HG02885 (cell line): ENCODE data around the gene FAM50A.
A peak's percentile ranks its signal among the peaks of the same experiment; 100 is the strongest.
"Not testable (repeated sequence)": the region's sequence is repeated elsewhere in the genome, so short reads cannot be mapped to it uniquely, and the experiment has no call there.

ENCODE experiments used
- ATAC-seq: cut with Tn5 transposase; IDR thresholded peaks from one replicate; pipeline ENCODE4 v1.9.1; 2021; ENCODE audit warnings: mild to moderate bottlenecking; ENCODE audit not compliant: unreplicated experiment, poor library complexity

Gene FAM50A, protein sequence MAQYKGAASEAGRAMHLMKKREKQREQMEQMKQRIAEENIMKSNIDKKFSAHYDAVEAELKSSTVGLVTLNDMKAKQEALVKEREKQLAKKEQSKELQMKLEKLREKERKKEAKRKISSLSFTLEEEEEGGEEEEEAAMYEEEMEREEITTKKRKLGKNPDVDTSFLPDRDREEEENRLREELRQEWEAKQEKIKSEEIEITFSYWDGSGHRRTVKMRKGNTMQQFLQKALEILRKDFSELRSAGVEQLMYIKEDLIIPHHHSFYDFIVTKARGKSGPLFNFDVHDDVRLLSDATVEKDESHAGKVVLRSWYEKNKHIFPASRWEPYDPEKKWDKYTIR

DNA sequence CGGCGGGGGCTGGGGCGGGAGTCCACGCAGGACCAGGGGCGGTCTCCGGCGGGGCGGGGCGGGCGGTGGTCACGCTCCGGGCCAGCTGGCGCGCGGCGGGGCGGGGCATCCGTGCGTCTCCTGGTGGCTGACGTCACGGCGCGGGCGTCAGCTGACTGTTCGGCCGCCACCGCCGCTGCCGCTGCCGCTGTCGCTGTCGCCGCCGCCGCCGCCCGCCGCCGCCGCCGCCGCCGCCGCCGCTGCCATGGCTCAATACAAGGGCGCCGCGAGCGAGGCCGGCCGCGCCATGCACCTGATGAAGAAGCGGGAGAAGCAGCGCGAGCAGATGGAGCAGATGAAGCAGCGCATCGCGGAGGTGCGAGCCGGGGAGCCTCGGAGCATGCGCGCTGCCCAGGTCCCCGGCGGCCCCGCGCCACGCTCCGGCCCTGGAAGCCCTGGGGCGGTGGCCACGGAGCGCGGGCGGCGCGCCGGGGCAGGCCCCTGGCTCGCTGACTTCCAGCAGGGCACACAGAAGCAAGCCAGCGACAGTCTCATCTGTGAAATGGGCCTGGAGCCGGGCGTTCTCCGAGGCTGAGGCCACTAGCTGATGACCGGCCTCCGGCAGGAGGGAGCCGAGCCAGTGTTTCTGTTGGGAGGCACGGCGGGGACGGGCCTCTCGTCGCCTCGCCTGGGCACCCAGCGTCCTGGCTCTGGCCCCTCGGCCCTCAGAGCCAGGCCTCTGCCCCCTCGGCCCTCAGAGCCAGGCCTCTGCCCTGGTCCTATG lies at the start of gene FAM50A:
Gene FAM50A, plus strand, starts transcription at position 150 of the 763 bp plus-strand sequence. Its CDS starts 95 bp downstream, at position 245.
- peak; percentile 75 for ATAC-seq

DNA sequence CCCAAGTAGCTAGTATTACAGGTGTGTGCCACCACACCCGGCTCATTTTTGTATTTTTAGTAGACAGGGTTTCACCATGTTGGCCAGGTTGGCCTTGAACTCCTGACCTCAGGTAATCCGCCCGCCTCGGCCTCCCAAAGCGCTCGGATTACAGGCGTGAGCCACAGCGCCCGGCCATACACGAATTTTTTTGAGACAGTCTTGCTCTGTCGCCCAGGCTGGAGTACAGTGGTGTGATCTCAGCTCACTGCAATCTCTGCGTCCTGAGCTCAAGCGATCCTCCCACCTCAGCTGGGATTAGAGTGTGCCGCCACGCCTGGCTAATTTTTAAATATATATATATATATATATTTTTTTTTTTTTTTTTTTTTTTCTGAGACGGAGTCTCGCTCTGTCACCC lies 47.6 kb upstream of the FAM50A start:
- ATAC-seq, result not testable (repeated sequence)

- ATAC-seq, result peak; percentile 59
These were observed 46.7 kb upstream of the FAM50A start for GRCh38 chrX:154396973-154397887.

GRCh38 chrX:154397888-154398667 lies 45.9 kb upstream of the FAM50A start, which contains the start of gene RPL10:
RPL10 (plus strand) TSS chrX:154398377; CDS start chrX:154398520, 143 bp downstream.
- ATAC-seq, result peak; percentile 81

- ATAC-seq, result no peak
These were observed 45.0 kb upstream of the FAM50A start for GRCh38 chrX:154398668-154399526.

DNA sequence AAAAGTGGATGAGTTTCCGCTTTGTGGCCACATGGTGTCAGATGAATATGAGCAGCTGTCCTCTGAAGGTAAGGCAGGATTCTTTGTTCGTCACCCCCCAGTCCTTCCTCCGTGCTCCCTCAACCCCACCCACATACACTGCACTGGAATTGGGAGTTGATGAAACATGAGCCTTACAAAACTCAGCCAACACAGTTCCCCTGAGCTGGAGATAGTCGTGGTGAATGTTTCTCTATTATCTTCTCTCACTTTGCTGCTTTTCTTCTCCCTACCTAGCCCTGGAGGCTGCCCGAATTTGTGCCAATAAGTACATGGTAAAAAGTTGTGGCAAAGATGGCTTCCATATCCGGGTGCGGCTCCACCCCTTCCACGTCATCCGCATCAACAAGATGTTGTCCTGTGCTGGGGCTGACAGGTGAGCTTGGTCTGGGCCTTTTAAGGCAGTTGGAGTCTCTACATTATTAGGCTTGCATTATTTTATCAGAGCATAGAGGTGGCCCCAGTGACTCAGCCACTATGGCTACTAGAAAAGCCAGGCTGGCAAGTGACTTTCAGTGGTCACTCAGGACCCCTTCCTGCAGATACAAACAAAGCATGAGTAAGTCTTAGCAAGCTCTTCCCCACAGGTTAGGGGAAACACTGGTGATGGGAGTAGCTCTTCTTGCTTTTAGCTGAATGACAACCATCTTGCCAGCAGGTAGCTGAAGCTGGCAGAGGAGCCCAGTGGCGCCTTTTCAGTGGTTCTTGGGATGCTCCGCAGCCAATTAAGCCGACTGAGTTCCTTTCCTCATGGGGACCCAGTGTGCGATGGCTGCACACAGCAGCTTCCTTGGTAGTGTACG lies 44.2 kb upstream of the FAM50A start:
- no peak for ATAC-seq

DNA sequence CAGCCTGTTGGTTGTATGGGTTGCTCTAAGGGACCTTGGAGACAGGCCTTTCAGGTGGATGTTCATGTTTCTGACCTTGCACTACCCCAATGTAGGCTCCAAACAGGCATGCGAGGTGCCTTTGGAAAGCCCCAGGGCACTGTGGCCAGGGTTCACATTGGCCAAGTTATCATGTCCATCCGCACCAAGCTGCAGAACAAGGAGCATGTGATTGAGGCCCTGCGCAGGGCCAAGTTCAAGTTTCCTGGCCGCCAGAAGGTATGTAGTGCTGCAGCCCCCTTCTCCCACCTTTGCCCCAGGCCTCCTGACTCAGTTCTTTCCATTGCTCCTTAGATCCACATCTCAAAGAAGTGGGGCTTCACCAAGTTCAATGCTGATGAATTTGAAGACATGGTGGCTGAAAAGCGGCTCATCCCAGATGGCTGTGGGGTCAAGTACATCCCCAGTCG lies 43.5 kb upstream of the FAM50A start:
- ATAC-seq, result not testable (repeated sequence)

DNA sequence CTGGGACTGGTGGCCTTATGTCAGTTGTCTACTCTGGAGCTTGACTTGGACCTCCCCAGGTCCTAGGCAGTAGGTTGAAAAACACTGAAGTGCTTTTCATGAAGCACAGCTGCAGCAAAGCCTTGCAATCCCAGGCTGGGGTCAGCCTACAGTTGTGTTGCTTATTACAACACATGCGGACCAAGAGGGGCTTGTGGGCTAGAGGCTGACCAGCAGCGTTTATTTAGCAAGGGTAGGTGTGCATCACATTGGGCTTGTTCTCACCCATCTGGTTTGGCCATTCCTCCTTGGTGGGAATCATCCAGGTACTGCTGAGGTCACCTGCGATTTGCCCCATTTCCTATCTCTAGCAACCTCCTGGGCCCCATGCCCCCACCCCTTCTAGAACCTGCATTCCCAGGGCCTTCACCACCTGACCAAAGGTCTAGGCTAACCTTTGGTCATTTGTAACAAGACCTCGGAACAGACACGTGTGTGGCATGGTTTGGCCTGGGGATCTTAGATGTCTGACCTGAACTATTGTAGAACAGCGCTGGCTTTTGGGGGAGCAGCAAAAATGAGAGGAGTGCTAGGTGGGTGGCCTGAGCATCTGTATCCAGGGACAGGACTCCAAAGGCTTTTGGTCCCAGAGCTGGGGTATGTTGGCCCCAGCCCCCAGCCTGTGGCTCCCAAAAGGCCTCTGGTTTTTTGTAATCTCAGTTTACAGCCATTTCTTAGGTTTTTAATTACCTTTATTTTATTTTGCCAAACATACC lies 42.7 kb upstream of the FAM50A start:
- ATAC-seq, result no peak

DNA sequence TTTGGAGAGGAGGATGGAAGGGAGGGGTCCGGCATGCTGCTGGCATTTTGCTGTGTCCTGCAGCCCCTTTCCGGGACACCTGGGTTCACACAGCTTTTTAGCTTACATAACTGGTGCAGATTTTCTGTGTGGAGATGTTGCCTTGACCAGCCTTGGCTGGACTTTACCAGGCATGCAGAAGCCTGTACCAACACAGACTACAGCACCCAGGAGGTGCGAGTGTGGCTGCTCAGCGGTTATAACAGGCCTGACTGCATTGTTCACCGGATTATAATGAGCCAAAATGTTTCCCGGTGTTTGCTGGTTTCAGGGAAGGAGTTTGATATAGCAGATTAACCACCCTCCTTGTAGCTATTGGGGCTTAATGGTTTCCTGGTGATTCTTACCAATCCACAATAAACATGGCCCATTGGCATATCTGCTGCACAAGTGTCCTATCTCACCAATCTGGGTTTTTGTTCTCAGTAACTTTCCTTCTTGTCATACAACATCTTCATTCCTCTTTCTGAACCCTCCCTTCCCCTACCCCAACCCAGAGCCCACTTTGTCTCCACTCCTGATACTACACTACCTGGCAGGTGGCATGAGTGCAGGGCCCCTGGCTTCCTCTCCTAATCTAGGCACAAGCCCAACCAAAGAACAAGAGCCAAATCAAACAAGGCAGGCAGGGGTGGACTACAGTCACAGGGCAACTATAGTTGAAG lies 41.9 kb upstream of the FAM50A start:
- no peak for ATAC-seq

DNA sequence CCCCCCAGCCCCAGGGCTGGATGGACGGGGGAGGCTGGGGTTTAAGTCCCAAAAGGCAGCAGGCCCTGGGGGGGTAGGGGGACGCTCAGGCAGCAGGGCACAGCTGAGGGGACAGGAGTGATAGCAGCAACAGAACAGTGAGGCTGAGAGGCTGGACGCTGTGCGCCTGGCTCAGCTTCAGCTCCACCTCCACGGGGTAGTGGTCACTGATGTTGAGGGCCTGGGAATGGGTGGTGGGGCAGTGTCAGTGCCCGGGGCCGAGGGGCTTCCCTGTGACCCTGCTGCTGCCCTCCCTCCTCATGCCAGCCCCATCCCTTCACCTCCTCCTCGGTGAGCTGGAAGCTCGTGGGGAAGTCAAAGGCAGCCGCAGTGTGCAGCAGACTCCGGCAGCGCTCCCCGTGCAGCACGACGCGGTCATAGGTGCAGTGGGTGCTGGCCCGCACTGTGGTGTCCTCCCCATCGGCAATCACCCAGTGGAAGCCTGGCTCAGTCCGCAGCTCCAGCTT lies 41.3 kb upstream of the FAM50A start:
- ATAC-seq, result no peak

DNA sequence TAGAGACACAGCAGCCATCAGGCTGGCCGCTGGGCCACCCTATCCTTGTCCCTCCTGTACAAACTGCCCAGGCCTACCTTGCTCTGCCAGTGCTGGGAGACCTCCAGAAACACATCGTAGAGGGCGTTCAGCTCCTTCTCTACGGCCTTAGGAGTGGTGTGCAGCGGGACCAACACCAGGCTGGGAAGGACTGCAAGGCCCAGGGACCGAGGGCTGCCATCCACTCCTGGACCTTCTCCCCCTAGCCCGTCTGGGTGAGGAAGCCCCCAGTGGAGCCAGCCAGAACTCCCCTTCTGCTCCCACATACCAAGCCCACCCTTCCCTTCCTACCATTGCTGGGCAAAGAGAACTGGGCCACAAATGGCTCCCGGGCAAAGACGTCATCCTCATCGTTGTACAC lies 40.7 kb upstream of the FAM50A start:
- no peak for ATAC-seq

DNA sequence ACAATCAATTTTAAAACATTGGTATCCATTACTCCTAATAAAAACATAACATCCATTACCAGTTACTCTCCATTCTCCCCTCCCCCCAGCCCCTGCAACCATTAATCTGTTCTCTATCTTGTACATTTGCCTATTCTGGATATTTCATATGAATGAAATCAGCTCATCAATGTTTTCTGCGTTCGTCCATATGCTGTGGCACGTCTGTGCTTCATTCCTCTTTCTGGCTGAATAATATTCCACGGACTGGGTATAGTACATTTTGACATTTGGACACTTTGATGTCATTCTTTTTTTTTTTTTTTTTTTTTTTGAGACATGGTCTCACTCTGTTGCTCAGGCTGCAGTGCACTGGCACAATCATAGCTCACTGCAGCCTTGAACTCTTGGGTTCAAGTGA lies 40.1 kb upstream of the FAM50A start:
- ATAC-seq, result no peak

GRCh38 chrX:154404625-154405192 lies 39.2 kb upstream of the FAM50A start:
- ATAC-seq, result no peak

DNA sequence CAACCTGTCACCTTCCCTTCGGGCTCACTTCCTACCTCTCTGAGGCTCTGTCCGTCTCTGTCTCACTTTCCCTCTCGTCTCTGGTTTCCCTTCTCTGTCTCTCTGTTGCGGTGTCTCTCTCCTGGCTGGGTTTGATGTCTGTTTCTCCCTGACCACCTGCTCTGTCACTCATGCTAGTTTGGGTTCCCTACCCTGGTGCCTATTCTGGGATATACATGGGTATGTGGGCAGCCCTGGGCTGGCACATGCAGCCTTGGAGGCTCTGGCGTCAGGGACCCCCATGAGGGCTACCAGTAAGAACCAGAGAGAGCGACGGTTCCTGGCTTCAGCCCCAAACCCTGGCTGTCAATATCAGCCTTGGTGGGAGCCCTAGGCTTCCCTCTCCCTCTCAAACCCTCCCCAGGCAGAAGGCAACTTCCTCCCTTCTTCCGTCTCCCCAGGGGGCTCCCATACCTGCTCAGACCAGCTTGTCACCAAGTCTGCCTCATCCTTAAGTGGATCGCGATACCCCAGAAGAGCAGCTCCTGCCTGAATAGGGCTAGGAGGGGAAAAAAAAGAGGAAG lies 35.2 kb upstream of the FAM50A start:
- peak; percentile 3 for ATAC-seq

DNA sequence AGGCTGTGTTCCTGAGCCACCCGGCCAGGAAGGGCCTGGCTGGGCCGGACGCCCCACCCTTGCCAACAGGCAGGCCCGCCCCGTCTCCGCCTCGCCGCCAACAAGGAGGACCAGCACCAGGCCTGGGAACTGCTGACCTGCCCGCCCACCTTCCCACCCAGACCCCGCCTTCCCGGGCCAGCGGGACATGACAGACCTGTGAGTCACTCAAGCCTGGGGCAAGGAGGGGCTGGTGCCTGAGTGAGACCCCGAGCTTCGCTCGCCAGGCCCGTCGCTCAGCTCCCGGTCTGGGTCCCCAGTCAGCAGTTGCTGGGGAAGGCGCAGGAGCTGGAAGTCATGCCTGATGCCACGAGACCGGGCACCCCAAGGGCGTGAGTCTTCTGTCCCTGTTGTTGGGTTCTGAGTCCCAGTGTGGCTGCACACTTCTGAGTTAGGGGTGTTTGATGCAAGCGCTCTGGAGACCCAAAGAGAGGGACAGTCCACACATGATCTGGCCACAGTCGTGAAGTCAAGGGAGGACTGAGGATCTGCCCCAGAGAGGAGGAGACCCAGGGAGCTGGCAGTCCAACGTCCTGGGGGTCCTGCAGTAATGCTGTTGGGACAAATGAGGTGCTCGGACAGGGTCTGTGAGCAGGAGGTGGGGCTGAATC lies 34.6 kb upstream of the FAM50A start, which contains the start of gene DNASE1L1:
Gene DNASE1L1, minus strand, starts transcription at position 33 of the 650 bp plus-strand sequence. CDS start 3,686 bp downstream, outside the sequence.
- ATAC-seq, result peak; percentile 60
